ENCODE results near the gene SPOCK1. TPM values are rescaled to one million over a fixed set of nuclear protein-coding genes. Genes with fewer than 3 reads are reported as not detected.

The SPOCK1 gene
- total and polyA plus RNA-seq, 2 of the 13 experiments (the other 11 are each of a cell fraction or from before 2014, with no cell fraction given), result 0.18 to 0.29 TPM

DNA sequence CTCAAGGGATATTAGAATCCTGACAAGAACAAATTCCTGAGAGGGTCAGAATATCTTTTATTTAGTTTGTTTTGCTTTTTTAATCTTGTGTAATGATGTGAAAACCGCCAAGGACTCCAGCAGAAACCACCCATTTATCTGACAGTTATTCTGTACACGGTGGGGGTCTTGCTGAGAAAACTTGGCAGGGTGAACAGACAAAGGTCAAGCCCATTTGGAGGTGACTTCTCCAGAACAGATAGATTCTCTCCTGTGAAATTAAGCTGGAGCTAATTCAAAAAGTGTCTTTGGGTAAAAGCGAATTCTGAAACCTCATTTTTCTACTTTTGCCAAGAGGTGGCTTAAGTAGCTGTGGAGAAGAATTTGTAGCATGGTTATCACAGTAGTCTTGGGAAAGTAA, 484.4 kb downstream of the SPOCK1 start (continued):
- TF ChIP-seq ATM (IDR thresholded peaks at IDR 0.05; ENCODE audit: borderline replicate concordance) (no peak), MYC (CRISPR knock-in tag; IDR thresholded peaks at IDR 0.05; ENCODE audit: borderline replicate concordance) (no peak), GATAD2A (CRISPR knock-in tag; IDR thresholded peaks at IDR 0.05) (no peak), NFRKB (IDR thresholded peaks at IDR 0.05) (no peak), GFI1 (CRISPR knock-in tag; IDR thresholded peaks at IDR 0.05; ENCODE audit: borderline replicate concordance) (no peak), NKX3-1 (CRISPR knock-in tag; IDR thresholded peaks at IDR 0.05) (no peak)
- TF ChIP-seq, protein P1, sequence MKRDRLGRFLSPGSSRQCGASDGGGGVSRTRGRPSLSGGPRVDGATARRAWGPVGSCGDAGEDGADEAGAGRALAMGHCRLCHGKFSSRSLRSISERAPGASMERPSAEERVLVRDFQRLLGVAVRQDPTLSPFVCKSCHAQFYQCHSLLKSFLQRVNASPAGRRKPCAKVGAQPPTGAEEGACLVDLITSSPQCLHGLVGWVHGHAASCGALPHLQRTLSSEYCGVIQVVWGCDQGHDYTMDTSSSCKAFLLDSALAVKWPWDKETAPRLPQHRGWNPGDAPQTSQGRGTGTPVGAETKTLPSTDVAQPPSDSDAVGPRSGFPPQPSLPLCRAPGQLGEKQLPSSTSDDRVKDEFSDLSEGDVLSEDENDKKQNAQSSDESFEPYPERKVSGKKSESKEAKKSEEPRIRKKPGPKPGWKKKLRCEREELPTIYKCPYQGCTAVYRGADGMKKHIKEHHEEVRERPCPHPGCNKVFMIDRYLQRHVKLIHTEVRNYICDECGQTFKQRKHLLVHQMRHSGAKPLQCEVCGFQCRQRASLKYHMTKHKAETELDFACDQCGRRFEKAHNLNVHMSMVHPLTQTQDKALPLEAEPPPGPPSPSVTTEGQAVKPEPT (CRISPR knock-in tag; IDR thresholded peaks at IDR 0.05; ENCODE audit: low read depth), result no peak

- FAIRE-seq (no peak), DNase-seq (ENCODE audit: low spot score) (no peak), ATAC-seq (no peak)
- Histone ChIP-seq H3K27ac (ENCODE audit: extremely low read length, insufficient read depth, low read length) (no peak overlapping the region), H3K4me2 (ENCODE audit: low read depth, low read length) (no peak overlapping the region), H3K36me3 (replicated peaks in 1 of 2; ENCODE audit: control insufficient read depth in 1 of 2, insufficient read depth in 2 of 2, low read length in 2 of 2) (no peaks in the 10 kb centered on the region), H2AFZ (ENCODE audit: low read length) (no peak overlapping the region), H3K9ac (ENCODE audit: insufficient read depth, low read depth, low read length) (no peak overlapping the region), H3K79me2 (ENCODE audit: insufficient read depth, low read length) (no peaks in the 10 kb centered on the region), H3K4me3 (replicated peaks in 1 of 3; ENCODE audit: insufficient read depth in 1 of 3, low read depth in 2 of 3, low read length in 3 of 3) (no peak overlapping the region), H3K9me3 (ENCODE audit: low read length) (no peaks in the 10 kb centered on the region), H3K4me1 (ENCODE audit: insufficient read depth, low read length) (no peaks in the 10 kb centered on the region), H3K27me3 (ENCODE audit: control insufficient read depth in 1 of 2, insufficient read depth in 2 of 2, low read length in 2 of 2) (no peaks in the 10 kb centered on the region), H4K20me1 (ENCODE audit: insufficient read depth, low read length) (no peaks in the 10 kb centered on the region)
- 25% methylated on average over 3 of the region's 3 CpGs for WGBS (ENCODE audit: low lambda C conversion rate)
- ChIA-PET POLR2A (no interaction called here), CTCF (ENCODE audit: low intra/inter-chr PET ratio, low total read pairs) (no interaction called here)
- no TSS peak for BruUV-seq (replicated peaks)
- in situ Hi-C loops (cut with HindIII; ENCODE audit: extremely low pct_ligation_motif_present, low pct_unique_long_range_greater_than_20kb) (no loop called here), intact Hi-C loops (cut with micrococcal nuclease; ENCODE audit: unreplicated experiment) (no loop called here)
- no peak for TF ChIP-seq PHF8 (CRISPR knock-in tag; IDR thresholded peaks at IDR 0.05)
- no peak for TF ChIP-seq ZNF619 (CRISPR knock-in tag; IDR thresholded peaks at IDR 0.05)
- TF ChIP-seq PRDM15 (CRISPR knock-in tag; IDR thresholded peaks at IDR 0.05), result no peak
- no peak for TF ChIP-seq SP5 (CRISPR knock-in tag; IDR thresholded peaks at IDR 0.05; ENCODE audit: borderline replicate concordance, low read depth)
- no peak for TF ChIP-seq ZFX (CRISPR knock-in tag; IDR thresholded peaks at IDR 0.05; ENCODE audit: low read depth)
- TF ChIP-seq, protein P2, sequence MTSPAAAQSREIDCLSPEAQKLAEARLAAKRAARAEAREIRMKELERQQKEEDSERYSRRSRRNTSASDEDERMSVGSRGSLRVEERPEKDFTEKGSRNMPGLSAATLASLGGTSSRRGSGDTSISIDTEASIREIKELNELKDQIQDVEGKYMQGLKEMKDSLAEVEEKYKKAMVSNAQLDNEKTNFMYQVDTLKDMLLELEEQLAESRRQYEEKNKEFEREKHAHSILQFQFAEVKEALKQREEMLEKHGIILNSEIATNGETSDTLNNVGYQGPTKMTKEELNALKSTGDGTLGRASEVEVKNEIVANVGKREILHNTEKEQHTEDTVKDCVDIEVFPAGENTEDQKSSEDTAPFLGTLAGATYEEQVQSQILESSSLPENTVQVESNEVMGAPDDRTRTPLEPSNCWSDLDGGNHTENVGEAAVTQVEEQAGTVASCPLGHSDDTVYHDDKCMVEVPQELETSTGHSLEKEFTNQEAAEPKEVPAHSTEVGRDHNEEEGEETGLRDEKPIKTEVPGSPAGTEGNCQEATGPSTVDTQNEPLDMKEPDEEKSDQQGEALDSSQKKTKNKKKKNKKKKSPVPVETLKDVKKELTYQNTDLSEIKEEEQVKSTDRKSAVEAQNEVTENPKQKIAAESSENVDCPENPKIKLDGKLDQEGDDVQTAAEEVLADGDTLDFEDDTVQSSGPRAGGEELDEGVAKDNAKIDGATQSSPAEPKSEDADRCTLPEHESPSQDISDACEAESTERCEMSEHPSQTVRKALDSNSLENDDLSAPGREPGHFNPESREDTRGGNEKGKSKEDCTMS (CRISPR knock-in tag; conservative IDR thresholded peaks at IDR 0.05), result no peak
- no peak for TF ChIP-seq PATZ1 (CRISPR knock-in tag; IDR thresholded peaks at IDR 0.05)
Measured at GRCh38 chr5:137010226-137010625, 488.9 kb downstream of the SPOCK1 start.
